ENCODE results near the gene SNTB2. TPM values are rescaled to one million over a fixed set of nuclear protein-coding genes. Genes with fewer than 3 reads are reported as not detected.
A peak's percentile ranks its signal among the peaks of the same experiment; 100 is the strongest.

The SNTB2 gene
- total and polyA plus RNA-seq, 2 of the 13 experiments (the other 11 are each of a cell fraction or from before 2014, with no cell fraction given) = 11.5 to 19.2 TPM

DNA sequence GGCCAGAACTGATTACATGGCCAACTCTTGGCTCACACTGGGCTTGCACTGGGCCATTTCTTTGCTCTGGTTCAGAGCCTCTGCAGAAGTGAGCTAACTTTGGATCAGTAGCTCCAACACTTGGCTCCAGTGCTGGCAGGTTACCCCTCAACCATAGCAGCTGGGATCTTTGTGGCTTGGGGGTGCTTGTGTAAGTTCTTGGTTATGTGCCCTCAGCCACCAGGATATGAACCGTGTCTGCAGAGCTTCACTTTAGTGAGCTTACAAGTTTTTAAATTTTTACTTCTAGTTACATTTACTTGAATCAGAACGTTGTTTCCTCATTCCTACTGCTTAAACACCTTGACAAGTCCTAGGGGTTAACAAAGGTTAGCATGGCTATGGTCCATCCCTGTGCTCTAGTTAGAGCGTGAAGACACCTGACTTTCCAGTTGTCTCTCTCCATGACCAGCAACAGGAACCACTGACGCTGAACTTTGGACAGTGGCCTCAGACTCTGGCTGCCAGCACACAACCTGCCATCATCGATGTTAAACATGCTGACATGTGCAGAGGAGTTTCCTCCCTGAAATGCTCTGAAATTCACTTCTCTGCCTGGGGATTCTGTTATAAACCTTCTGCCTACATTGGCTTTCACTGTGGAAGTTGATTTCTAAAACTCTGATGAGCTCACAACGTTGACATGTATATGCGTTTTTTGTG is 139.4 kb downstream of the SNTB2 start (continued):
- TF ChIP-seq MAZ (IDR thresholded peaks at IDR 0.05; ENCODE audit: borderline replicate concordance, low read depth, low read length) (no peak), MAZ (CRISPR knock-in tag; IDR thresholded peaks at IDR 0.05; ENCODE audit: low read depth) (peak; percentile 51; the same call in 1 of the 2 replicates), ZNF256 (CRISPR knock-in tag; conservative IDR thresholded peaks at IDR 0.05) (no peak), ZSCAN30 (CRISPR knock-in tag; IDR thresholded peaks at IDR 0.05) (no peak), ASH2L (IDR thresholded peaks at IDR 0.05; ENCODE audit: insufficient read length, low read depth, low read length) (peak; percentile 64), EZH2 (conservative IDR thresholded peaks at IDR 0.05; ENCODE audit: low read depth, low read length) (no peak), PRDM15 (CRISPR knock-in tag; IDR thresholded peaks at IDR 0.05) (no peak), ZMYM3 (CRISPR knock-in tag; IDR thresholded peaks at IDR 0.05) (peak; percentile 17; the same call in 1 of the 2 replicates), JDP2 (CRISPR knock-in tag; IDR thresholded peaks at IDR 0.05; ENCODE audit: borderline replicate concordance) (no peak), HOXA5 (CRISPR knock-in tag; IDR thresholded peaks at IDR 0.05) (no peak), GTF2F1 (IDR thresholded peaks at IDR 0.05; ENCODE audit: low read length) (no peak), ZNF891 (CRISPR knock-in tag; IDR thresholded peaks at IDR 0.05) (no peak), ZNF253 (CRISPR knock-in tag; IDR thresholded peaks at IDR 0.05; ENCODE audit: borderline replicate concordance) (no peak), PHF5A (CRISPR knock-in tag; IDR thresholded peaks at IDR 0.05; ENCODE audit: low read depth, unreplicated experiment) (no peak), BORCS8-MEF2B (CRISPR knock-in tag; IDR thresholded peaks at IDR 0.05) (peak; percentile 75; the same call in 1 of the 2 replicates), ZNF354B (CRISPR knock-in tag; IDR thresholded peaks at IDR 0.05) (no peak), ZSCAN20 (CRISPR knock-in tag; IDR thresholded peaks at IDR 0.05; ENCODE audit: borderline replicate concordance) (no peak), ZNF576 (CRISPR knock-in tag; IDR thresholded peaks at IDR 0.05) (no peak), ZNF296 (CRISPR knock-in tag; conservative IDR thresholded peaks at IDR 0.05) (no peak), CENPX (CRISPR knock-in tag; IDR thresholded peaks at IDR 0.05) (no peak), HNRNPH1 (optimal IDR thresholded peaks at IDR 0.05; ENCODE audit: low read depth, low read length) (no peak), JARID2 (CRISPR knock-in tag; IDR thresholded peaks at IDR 0.05; ENCODE audit: insufficient replicate concordance) (no peak), KDM4B (CRISPR knock-in tag; IDR thresholded peaks at IDR 0.05) (no peak), ZNF547 (CRISPR knock-in tag; IDR thresholded peaks at IDR 0.05) (peak; percentile 46; the same call in 1 of the 2 replicates), ELF3 (CRISPR knock-in tag; IDR thresholded peaks at IDR 0.05) (peak; percentile 91), JUN (CRISPR knock-in tag; IDR thresholded peaks at IDR 0.05) (0 out of 2 replicates have a peak, but pooled peaks have one; percentile 49)
- TF ChIP-seq, protein P1, sequence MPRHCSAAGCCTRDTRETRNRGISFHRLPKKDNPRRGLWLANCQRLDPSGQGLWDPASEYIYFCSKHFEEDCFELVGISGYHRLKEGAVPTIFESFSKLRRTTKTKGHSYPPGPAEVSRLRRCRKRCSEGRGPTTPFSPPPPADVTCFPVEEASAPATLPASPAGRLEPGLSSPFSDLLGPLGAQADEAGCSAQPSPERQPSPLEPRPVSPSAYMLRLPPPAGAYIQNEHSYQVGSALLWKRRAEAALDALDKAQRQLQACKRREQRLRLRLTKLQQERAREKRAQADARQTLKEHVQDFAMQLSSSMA (CRISPR knock-in tag; IDR thresholded peaks at IDR 0.05) = peak; percentile 43; the same call in 1 of the 2 replicates
